CD4-positive, alpha-beta T cell treated with Interleukin-12 subunit alpha and Interleukin-12 subunit beta, for 1 hour (primary cell): ENCODE results near the gene RSPO4.

Experiments
- DNase-seq: peaks from one replicate; pipeline ENCODE4 v3.0.0-alpha.2; 2020

Gene RSPO4

GRCh38 chr20:967796-968742, 34.0 kb downstream of the RSPO4 start:
- DNase-seq = peak; percentile 22

- no peak for DNase-seq
These were observed 36.2 kb downstream of the RSPO4 start for GRCh38 chr20:965956-966355.

- DNase-seq = no peak
These were observed 38.3 kb downstream of the RSPO4 start for GRCh38 chr20:963795-964194.

- DNase-seq = no peak
These were observed 39.4 kb downstream of the RSPO4 start for GRCh38 chr20:962683-963082.

- DNase-seq = no peak
These were observed 39.9 kb downstream of the RSPO4 start for GRCh38 chr20:962223-962622.

- DNase-seq = no peak
These were observed 40.3 kb downstream of the RSPO4 start for GRCh38 chr20:961768-962167.

- no peak for DNase-seq
These were observed 42.0 kb downstream of the RSPO4 start for GRCh38 chr20:959996-960615.

- no peak for DNase-seq
These were observed 42.9 kb downstream of the RSPO4 start for GRCh38 chr20:958936-959815.

GRCh38 chr20:957544-957943, 44.6 kb downstream of the RSPO4 start:
- DNase-seq = no peak

- DNase-seq = peak; percentile 76
These were observed 45.7 kb downstream of the RSPO4 start for GRCh38 chr20:956330-956951.

GRCh38 chr20:955656-956055, 46.5 kb downstream of the RSPO4 start:
- DNase-seq = no peak

- DNase-seq = no peak
These were observed 47.0 kb downstream of the RSPO4 start for GRCh38 chr20:955111-955510.

GRCh38 chr20:953742-954141, 48.4 kb downstream of the RSPO4 start:
- DNase-seq = no peak

GRCh38 chr20:952196-952795, 49.8 kb downstream of the RSPO4 start:
- DNase-seq = no peak

GRCh38 chr20:951384-952169, 50.5 kb downstream of the RSPO4 start:
- DNase-seq = no peak

- DNase-seq = no peak
These were observed 52.4 kb downstream of the RSPO4 start for GRCh38 chr20:949717-950116.

- DNase-seq = no peak
These were observed 55.3 kb downstream of the RSPO4 start for GRCh38 chr20:946826-947225.

- no peak for DNase-seq
These were observed 56.3 kb downstream of the RSPO4 start for GRCh38 chr20:945841-946240.

GRCh38 chr20:944774-945410, 57.2 kb downstream of the RSPO4 start:
- no peak for DNase-seq

GRCh38 chr20:944148-944547, 58.0 kb downstream of the RSPO4 start:
- DNase-seq = no peak

- DNase-seq = no peak
These were observed 59.5 kb downstream of the RSPO4 start for GRCh38 chr20:942611-943010.
